ENCODE measurements around the gene TSC1. TPM values are rescaled to one million over a fixed set of nuclear protein-coding genes. Genes with fewer than 3 reads are reported as not detected.

The TSC1 gene
- total RNA-seq, 1 experiment from 2014 or later = 53.5 TPM

DNA sequence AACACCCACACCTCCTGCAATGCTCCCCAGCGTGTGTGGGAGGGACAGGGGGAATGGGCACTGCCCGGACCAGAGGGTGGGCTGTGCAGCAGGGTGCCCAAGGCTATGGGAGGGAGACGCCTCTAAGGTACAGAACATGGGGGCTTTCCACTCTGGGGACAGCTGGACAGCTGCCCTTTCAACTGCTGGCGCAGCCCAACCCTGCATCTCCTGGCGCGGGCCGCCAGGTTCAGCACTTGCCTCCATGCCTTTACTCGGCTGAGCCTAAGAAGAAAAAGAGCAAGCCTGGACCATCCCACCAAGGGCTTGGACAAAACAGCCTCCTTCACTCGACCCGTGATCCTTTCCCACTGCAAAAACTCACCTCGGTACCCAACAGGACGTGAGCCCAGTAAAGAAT lies 81.3 kb downstream of the TSC1 start:
- no peak for DNase-seq
- Histone ChIP-seq H3K27me3 (replicated peaks; ENCODE audit: control insufficient read depth, insufficient read depth, low read length) (no peaks in the 10 kb centered on the region), H3K4me1 (no peaks in the 10 kb centered on the region), H3K9me3 (no peaks in the 10 kb centered on the region), H3K36me3 (ENCODE audit: control insufficient read depth, insufficient read depth, low read length) (no peaks in the 10 kb centered on the region), H3K4me3 (ENCODE audit: low read depth, low read length) (no peak overlapping the region)
- POLR2A ChIA-PET = interaction anchor here (0.6 kb wide), 1 partner anchor 502 kb away, joined by 5 read pairs; no protein-coding TSS in a partner anchor
- no peak overlapping the region for H3K4me3 Mint-ChIP-seq (ENCODE audit: unreplicated experiment)
- peaks cover 3% of the 10 kb centered on the region for H3K27me3 Mint-ChIP-seq (ENCODE audit: insufficient read depth, unreplicated experiment)
- no peaks in the 10 kb centered on the region for H3K4me1 Mint-ChIP-seq (ENCODE audit: low read depth, unreplicated experiment)
- no peaks in the 10 kb centered on the region for H3K9me3 Mint-ChIP-seq (ENCODE audit: unreplicated experiment)
- CTCF ChIA-PET = no interaction called here
- TF ChIP-seq, protein P1, sequence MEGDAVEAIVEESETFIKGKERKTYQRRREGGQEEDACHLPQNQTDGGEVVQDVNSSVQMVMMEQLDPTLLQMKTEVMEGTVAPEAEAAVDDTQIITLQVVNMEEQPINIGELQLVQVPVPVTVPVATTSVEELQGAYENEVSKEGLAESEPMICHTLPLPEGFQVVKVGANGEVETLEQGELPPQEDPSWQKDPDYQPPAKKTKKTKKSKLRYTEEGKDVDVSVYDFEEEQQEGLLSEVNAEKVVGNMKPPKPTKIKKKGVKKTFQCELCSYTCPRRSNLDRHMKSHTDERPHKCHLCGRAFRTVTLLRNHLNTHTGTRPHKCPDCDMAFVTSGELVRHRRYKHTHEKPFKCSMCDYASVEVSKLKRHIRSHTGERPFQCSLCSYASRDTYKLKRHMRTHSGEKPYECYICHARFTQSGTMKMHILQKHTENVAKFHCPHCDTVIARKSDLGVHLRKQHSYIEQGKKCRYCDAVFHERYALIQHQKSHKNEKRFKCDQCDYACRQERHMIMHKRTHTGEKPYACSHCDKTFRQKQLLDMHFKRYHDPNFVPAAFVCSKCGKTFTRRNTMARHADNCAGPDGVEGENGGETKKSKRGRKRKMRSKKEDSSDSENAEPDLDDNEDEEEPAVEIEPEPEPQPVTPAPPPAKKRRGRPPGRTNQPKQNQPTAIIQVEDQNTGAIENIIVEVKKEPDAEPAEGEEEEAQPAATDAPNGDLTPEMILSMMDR (IDR thresholded peaks at IDR 0.05; ENCODE audit: insufficient read depth in 1 of 2, low read depth in 1 of 2, low read length in 1 of 2, severe bottlenecking in 1 of 2, unreplicated experiment in 1 of 2) = no peak
- H3K36me3 Mint-ChIP-seq (ENCODE audit: insufficient read depth, unreplicated experiment) = no peaks in the 10 kb centered on the region
- intact Hi-C loops (cut with micrococcal nuclease; ENCODE audit: unreplicated experiment) = no loop called here
- no TSS peak for BruUV-seq (replicated peaks)
- no peak overlapping the region for H3K27ac Mint-ChIP-seq (ENCODE audit: unreplicated experiment)

GRCh38 chr9:132862533-132862932 lies 81.9 kb downstream of the TSC1 start:
- Mint-ChIP-seq H3K27ac (ENCODE audit: unreplicated experiment) (no peak overlapping the region), H3K36me3 (ENCODE audit: insufficient read depth, unreplicated experiment) (no peaks in the 10 kb centered on the region), H3K9me3 (ENCODE audit: unreplicated experiment) (no peaks in the 10 kb centered on the region), H3K4me1 (ENCODE audit: low read depth, unreplicated experiment) (no peaks in the 10 kb centered on the region), H3K4me3 (ENCODE audit: unreplicated experiment) (no peak overlapping the region), H3K27me3 (ENCODE audit: insufficient read depth, unreplicated experiment) (peaks cover 3% of the 10 kb centered on the region)
- BruUV-seq (replicated peaks) = no TSS peak
- no peak overlapping the region for H3K4me3 ChIP-seq (ENCODE audit: low read depth, low read length)
- no peaks in the 10 kb centered on the region; the same call in 1 of the 2 replicates for H3K27me3 ChIP-seq (replicated peaks; ENCODE audit: control insufficient read depth, insufficient read depth, low read length)
- TF ChIP-seq, protein P1 (IDR thresholded peaks at IDR 0.05; ENCODE audit: insufficient read depth in 1 of 2, low read depth in 1 of 2, low read length in 1 of 2, severe bottlenecking in 1 of 2, unreplicated experiment in 1 of 2) = no peak
- no peaks in the 10 kb centered on the region for H3K36me3 ChIP-seq (ENCODE audit: control insufficient read depth, insufficient read depth, low read length)
- H3K4me1 ChIP-seq = no peaks in the 10 kb centered on the region
- no peaks in the 10 kb centered on the region for H3K9me3 ChIP-seq
- DNase-seq = no peak
- intact Hi-C loops (cut with micrococcal nuclease; ENCODE audit: unreplicated experiment) = no loop called here
- CTCF ChIA-PET = no interaction called here
- POLR2A ChIA-PET = interaction anchor here (0.6 kb wide), 1 partner anchor 501 kb away, joined by 5 read pairs; no protein-coding TSS in a partner anchor

DNA sequence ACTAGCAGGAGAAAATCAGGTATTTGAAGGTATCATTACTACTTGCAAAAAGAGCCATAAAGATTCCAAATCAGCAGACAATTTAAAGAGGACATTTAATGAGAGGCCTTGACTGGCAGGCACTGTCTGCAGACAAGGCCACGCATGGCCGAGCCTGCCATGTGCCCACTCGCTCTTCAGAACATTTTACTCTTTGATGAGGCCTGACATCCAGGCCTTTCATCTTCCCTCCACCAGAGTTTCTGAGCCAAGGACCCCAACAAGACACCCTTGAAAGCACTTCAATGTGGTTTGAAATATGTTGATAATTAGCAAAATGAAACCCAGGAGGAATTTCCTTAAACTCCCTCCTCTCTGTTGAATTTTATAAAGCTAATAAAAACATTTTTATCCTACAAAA lies 82.8 kb downstream of the TSC1 start:
- no peaks in the 10 kb centered on the region; the same call in 1 of the 2 replicates for H3K27me3 ChIP-seq (replicated peaks; ENCODE audit: control insufficient read depth, insufficient read depth, low read length)
- peaks cover 3% of the 10 kb centered on the region for H3K27me3 Mint-ChIP-seq (ENCODE audit: insufficient read depth, unreplicated experiment)
- TF ChIP-seq, protein P1 (IDR thresholded peaks at IDR 0.05; ENCODE audit: insufficient read depth in 1 of 2, low read depth in 1 of 2, low read length in 1 of 2, severe bottlenecking in 1 of 2, unreplicated experiment in 1 of 2) = no peak
- POLR2A ChIA-PET = no interaction called here
- BruUV-seq (replicated peaks) = no TSS peak
- H3K36me3 ChIP-seq (ENCODE audit: control insufficient read depth, insufficient read depth, low read length) = no peaks in the 10 kb centered on the region
- no peak overlapping the region for H3K4me3 Mint-ChIP-seq (ENCODE audit: unreplicated experiment)
- no peaks in the 10 kb centered on the region for H3K9me3 ChIP-seq
- intact Hi-C loops (cut with micrococcal nuclease; ENCODE audit: unreplicated experiment) = no loop called here
- no peaks in the 10 kb centered on the region for H3K9me3 Mint-ChIP-seq (ENCODE audit: unreplicated experiment)
- H3K27ac Mint-ChIP-seq (ENCODE audit: unreplicated experiment) = no peak overlapping the region
- no peak for DNase-seq
- H3K4me1 ChIP-seq = no peaks in the 10 kb centered on the region
- no peaks in the 10 kb centered on the region for H3K36me3 Mint-ChIP-seq (ENCODE audit: insufficient read depth, unreplicated experiment)
- H3K4me1 Mint-ChIP-seq (ENCODE audit: low read depth, unreplicated experiment) = no peaks in the 10 kb centered on the region
- CTCF ChIA-PET = no interaction called here
- H3K4me3 ChIP-seq (ENCODE audit: low read depth, low read length) = no peak overlapping the region

Data from Caco-2 (cell line).